GM18502 (cell line): ENCODE data around the gene APOBEC3A.
"Not testable (repeated sequence)": the region's sequence is repeated elsewhere in the genome, so short reads cannot be mapped to it uniquely, and the experiment has no call there.

ENCODE experiments used
- ATAC-seq: cut with Tn5 transposase; IDR thresholded peaks from one replicate; pipeline ENCODE4 v1.9.1; 2021; ENCODE audit warnings: mild to moderate bottlenecking; ENCODE audit not compliant: unreplicated experiment, poor library complexity

The APOBEC3A gene

GRCh38 chr22:38956551-38956950 lies 858 bp upstream of the APOBEC3A start:
- ATAC-seq: no peak

- ATAC-seq: no peak
Measured at GRCh38 chr22:38957808-38958650, 620 bp downstream of the APOBEC3A start.

GRCh38 chr22:38958651-38958943 lies 1.2 kb downstream of the APOBEC3A start:
- ATAC-seq: not testable (repeated sequence)

GRCh38 chr22:38959590-38959989 lies 2.2 kb downstream of the APOBEC3A start:
- ATAC-seq: no peak

GRCh38 chr22:38960673-38961072 lies 3.3 kb downstream of the APOBEC3A start:
- ATAC-seq: not testable (repeated sequence)

- not testable (repeated sequence) for ATAC-seq
Measured at GRCh38 chr22:38963291-38963738, 5.9 kb downstream of the APOBEC3A start.

GRCh38 chr22:38963872-38964271 lies 6.5 kb downstream of the APOBEC3A start:
- no peak for ATAC-seq

GRCh38 chr22:38964306-38964705 lies 6.9 kb downstream of the APOBEC3A start:
- no peak for ATAC-seq

GRCh38 chr22:38964989-38965388 lies 7.6 kb downstream of the APOBEC3A start:
- ATAC-seq: no peak

GRCh38 chr22:38965614-38966379 lies 8.4 kb downstream of the APOBEC3A start:
- no peak for ATAC-seq

- ATAC-seq: no peak
Measured at GRCh38 chr22:38966380-38966702, 8.9 kb downstream of the APOBEC3A start.

GRCh38 chr22:38966942-38967341 lies 9.5 kb downstream of the APOBEC3A start:
- no peak for ATAC-seq

GRCh38 chr22:38967451-38968450 lies 10.3 kb downstream of the APOBEC3A start:
- no peak for ATAC-seq

GRCh38 chr22:38968801-38969200 lies 11.4 kb downstream of the APOBEC3A start:
- ATAC-seq: no peak

- no peak for ATAC-seq
Measured at GRCh38 chr22:38970551-38970950, 13.1 kb downstream of the APOBEC3A start.

- ATAC-seq: no peak
Measured at GRCh38 chr22:38971202-38971601, 13.8 kb downstream of the APOBEC3A start.

GRCh38 chr22:38971791-38972190 lies 14.4 kb downstream of the APOBEC3A start:
- ATAC-seq: no peak

GRCh38 chr22:38972558-38972957 lies 15.1 kb downstream of the APOBEC3A start:
- no peak for ATAC-seq

GRCh38 chr22:38973289-38974169 lies 16.1 kb downstream of the APOBEC3A start:
- ATAC-seq: no peak
